Measurements from ENCODE around the gene TRPV3. TPM values are rescaled to one million over a fixed set of nuclear protein-coding genes. Genes with fewer than 3 reads are reported as not detected.

The TRPV3 gene
- total RNA-seq, 1 experiment from 2014 or later, result 1.4 TPM

DNA sequence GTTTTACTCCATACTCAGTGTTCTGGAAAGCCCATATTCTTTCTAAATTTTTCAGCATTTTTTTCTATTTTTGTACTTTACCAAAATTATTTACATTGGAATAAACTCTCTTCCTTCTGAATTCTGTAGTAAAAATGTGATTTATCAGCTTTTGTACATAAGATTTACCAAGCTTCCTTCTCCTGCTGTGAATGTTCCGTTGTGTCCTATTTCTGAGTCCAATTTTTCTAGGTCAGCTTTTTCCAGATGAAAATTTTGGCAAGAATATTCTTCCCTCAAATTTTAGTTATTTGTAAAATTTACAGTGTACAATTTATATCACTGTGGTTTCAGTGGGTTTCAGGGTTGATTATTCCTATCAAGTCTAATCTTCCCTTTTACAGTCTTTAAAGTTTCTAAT lies 54.3 kb downstream of the TRPV3 start (continued):
- TF ChIP-seq, protein P1, sequence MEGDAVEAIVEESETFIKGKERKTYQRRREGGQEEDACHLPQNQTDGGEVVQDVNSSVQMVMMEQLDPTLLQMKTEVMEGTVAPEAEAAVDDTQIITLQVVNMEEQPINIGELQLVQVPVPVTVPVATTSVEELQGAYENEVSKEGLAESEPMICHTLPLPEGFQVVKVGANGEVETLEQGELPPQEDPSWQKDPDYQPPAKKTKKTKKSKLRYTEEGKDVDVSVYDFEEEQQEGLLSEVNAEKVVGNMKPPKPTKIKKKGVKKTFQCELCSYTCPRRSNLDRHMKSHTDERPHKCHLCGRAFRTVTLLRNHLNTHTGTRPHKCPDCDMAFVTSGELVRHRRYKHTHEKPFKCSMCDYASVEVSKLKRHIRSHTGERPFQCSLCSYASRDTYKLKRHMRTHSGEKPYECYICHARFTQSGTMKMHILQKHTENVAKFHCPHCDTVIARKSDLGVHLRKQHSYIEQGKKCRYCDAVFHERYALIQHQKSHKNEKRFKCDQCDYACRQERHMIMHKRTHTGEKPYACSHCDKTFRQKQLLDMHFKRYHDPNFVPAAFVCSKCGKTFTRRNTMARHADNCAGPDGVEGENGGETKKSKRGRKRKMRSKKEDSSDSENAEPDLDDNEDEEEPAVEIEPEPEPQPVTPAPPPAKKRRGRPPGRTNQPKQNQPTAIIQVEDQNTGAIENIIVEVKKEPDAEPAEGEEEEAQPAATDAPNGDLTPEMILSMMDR (IDR thresholded peaks at IDR 0.05 in 2 of 3, conservative IDR thresholded peaks at IDR 0.05 in 1 of 3; ENCODE audit: borderline replicate concordance in 1 of 3, insufficient read depth in 1 of 3, low read depth in 2 of 3, low read length in 2 of 3), result no peak
- TF ChIP-seq ELF1 (IDR thresholded peaks at IDR 0.05; ENCODE audit: borderline replicate concordance, low read depth) (no peak), SIN3A (IDR thresholded peaks at IDR 0.05; ENCODE audit: low read depth) (no peak)

DNA sequence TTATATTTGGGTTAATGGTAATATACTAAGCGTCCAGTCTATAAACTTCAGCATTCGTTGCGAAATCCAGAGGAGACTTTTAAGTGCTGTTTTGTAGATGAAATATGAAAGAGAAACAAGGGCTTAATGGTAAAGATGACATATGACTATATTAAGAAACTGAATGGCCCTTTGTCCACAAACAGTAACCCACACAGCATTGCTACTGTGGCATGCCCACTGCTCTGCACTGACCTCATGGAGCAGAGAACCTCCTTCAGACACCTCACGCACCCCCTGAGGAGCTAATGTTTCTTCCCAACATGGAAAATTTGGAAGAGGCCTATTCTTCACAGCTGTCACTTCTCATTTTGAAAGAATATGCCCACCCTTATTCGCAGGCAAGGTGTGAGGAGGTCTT lies 55.1 kb downstream of the TRPV3 start:
- no peak overlapping the region for H3K27ac ChIP-seq (ENCODE audit: low read depth, low read length)
- BruUV-seq (replicated peaks), result no TSS peak
- no peak overlapping the region for H2AFZ ChIP-seq (ENCODE audit: low read depth, low read length, poor library complexity, severe bottlenecking)
- DNase-seq (ENCODE audit: low read depth, low spot score), result no peak
- POLR2A ChIA-PET, result no interaction called here
- no peaks in the 10 kb centered on the region for H3K4me1 ChIP-seq (ENCODE audit: control insufficient read depth in 1 of 2, insufficient read depth in 2 of 2, low read length in 2 of 2)
- no peaks in the 10 kb centered on the region for H4K20me1 ChIP-seq (ENCODE audit: insufficient read depth)
- H3K36me3 ChIP-seq (ENCODE audit: control insufficient read depth in 1 of 2, insufficient read depth in 2 of 2, low read length in 2 of 2), result no peaks in the 10 kb centered on the region
- no peaks in the 10 kb centered on the region for H3K9me2 ChIP-seq (ENCODE audit: insufficient read depth)
- TF ChIP-seq RAD21 (IDR thresholded peaks at IDR 0.05; ENCODE audit: low read depth) (no peak), CBX3 (IDR thresholded peaks at IDR 0.05; ENCODE audit: low read depth) (no peak), ZFX (IDR thresholded peaks at IDR 0.05) (no peak), ZNF274 (IDR thresholded peaks at IDR 0.05; ENCODE audit: low read depth, low read length) (no peak), SRF (IDR thresholded peaks at IDR 0.05; ENCODE audit: low read depth) (no peak), SP1 (IDR thresholded peaks at IDR 0.05; ENCODE audit: low read depth) (no peak), POLR2A (IDR thresholded peaks at IDR 0.05; ENCODE audit: borderline replicate concordance, extremely low read depth, insufficient read depth, insufficient read length) (no peak)
- TF ChIP-seq, protein P2, sequence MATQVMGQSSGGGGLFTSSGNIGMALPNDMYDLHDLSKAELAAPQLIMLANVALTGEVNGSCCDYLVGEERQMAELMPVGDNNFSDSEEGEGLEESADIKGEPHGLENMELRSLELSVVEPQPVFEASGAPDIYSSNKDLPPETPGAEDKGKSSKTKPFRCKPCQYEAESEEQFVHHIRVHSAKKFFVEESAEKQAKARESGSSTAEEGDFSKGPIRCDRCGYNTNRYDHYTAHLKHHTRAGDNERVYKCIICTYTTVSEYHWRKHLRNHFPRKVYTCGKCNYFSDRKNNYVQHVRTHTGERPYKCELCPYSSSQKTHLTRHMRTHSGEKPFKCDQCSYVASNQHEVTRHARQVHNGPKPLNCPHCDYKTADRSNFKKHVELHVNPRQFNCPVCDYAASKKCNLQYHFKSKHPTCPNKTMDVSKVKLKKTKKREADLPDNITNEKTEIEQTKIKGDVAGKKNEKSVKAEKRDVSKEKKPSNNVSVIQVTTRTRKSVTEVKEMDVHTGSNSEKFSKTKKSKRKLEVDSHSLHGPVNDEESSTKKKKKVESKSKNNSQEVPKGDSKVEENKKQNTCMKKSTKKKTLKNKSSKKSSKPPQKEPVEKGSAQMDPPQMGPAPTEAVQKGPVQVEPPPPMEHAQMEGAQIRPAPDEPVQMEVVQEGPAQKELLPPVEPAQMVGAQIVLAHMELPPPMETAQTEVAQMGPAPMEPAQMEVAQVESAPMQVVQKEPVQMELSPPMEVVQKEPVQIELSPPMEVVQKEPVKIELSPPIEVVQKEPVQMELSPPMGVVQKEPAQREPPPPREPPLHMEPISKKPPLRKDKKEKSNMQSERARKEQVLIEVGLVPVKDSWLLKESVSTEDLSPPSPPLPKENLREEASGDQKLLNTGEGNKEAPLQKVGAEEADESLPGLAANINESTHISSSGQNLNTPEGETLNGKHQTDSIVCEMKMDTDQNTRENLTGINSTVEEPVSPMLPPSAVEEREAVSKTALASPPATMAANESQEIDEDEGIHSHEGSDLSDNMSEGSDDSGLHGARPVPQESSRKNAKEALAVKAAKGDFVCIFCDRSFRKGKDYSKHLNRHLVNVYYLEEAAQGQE (IDR thresholded peaks at IDR 0.05; ENCODE audit: low read depth), result no peak
- CTCF ChIA-PET, result no interaction called here
- H3K4me2 ChIP-seq (ENCODE audit: low read length), result no peak overlapping the region
- H3K4me3 ChIP-seq (replicated peaks in 1 of 2; ENCODE audit: low read depth in 1 of 2, low read length in 2 of 2), result no peak overlapping the region
- RAD21 ChIA-PET (ENCODE audit: low non-redundant PET in 1 of 2, low total read pairs in 2 of 2, uncharacterized antibody in 2 of 2, unreplicated experiment in 2 of 2), result no interaction called here
- intact Hi-C loops (cut with micrococcal nuclease), result no loop called here
- peaks cover 0 to 4% of the 10 kb centered on the region in 2 experiments; a peak in 1 of 4 replicates for H3K9me3 ChIP-seq (ENCODE audit: control insufficient read depth in 1 of 2, insufficient read depth in 1 of 2, low read depth in 1 of 2, low read length in 2 of 2)
- no peak for ATAC-seq
- H3K79me2 ChIP-seq (ENCODE audit: insufficient read depth, low read length), result no peaks in the 10 kb centered on the region
- peaks cover 3% of the 10 kb centered on the region; the same call in 1 of the 2 replicates for H3K27me3 ChIP-seq (ENCODE audit: insufficient read depth, low read length)
- no peak overlapping the region for H3K9ac ChIP-seq (ENCODE audit: low read length)

Measured in HCT116 (cell line).